ENCODE measurements around the gene STK16. TPM values are rescaled to one million over a fixed set of nuclear protein-coding genes. Genes with fewer than 3 reads are reported as not detected.

Gene STK16
- total and polyA plus RNA-seq, 2 of the 13 experiments (the other 11 are each of a cell fraction or from before 2014, with no cell fraction given), result 28.0 to 50.9 TPM

- TF ChIP-seq AHDC1 (CRISPR knock-in tag; IDR thresholded peaks at IDR 0.05; ENCODE audit: borderline replicate concordance), result no peak
- TF ChIP-seq MIER2 (CRISPR knock-in tag; IDR thresholded peaks at IDR 0.05), result peak; percentile 60
- peak; percentile 88 for TF ChIP-seq ZNF709 (CRISPR knock-in tag; IDR thresholded peaks at IDR 0.05)
- TF ChIP-seq SNAPC5 (CRISPR knock-in tag; IDR thresholded peaks at IDR 0.05; ENCODE audit: borderline replicate concordance), result peak; percentile 71; the same call in 1 of the 2 replicates
- peak; percentile 88 for TF ChIP-seq PITX1 (CRISPR knock-in tag; IDR thresholded peaks at IDR 0.05)
- TF ChIP-seq ZBTB20 (CRISPR knock-in tag; IDR thresholded peaks at IDR 0.05; ENCODE audit: borderline replicate concordance, low read depth), result peak; percentile 64
- peak; percentile 43; the same call in 1 of the 2 replicates for TF ChIP-seq NCOA2 (CRISPR knock-in tag; IDR thresholded peaks at IDR 0.05)
- TF ChIP-seq ZNF768 (CRISPR knock-in tag; IDR thresholded peaks at IDR 0.05), result peak; percentile 72
- TF ChIP-seq KAT8 (CRISPR knock-in tag; IDR thresholded peaks at IDR 0.05), result peak; percentile 87
- peak; percentile 90 for TF ChIP-seq ARID4A (CRISPR knock-in tag; IDR thresholded peaks at IDR 0.05; ENCODE audit: borderline replicate concordance)
- TF ChIP-seq TSC22D2 (CRISPR knock-in tag; IDR thresholded peaks at IDR 0.05; ENCODE audit: borderline replicate concordance), result peak; percentile 71; the same call in 1 of the 2 replicates
Measured at GRCh38 chr2:219206328-219207133, 38.7 kb upstream of the STK16 start, which contains the start of gene ZFAND2B (continued).
